HPDE6-E6E7 (cell line): Measurements from ENCODE around the gene KIAA1328.

Source experiments
- DNase-seq: peaks from one replicate; pipeline ENCODE4 v3.0.0; 2011; ENCODE audit warnings: missing footprints; ENCODE audit errors: extremely low spot score

Gene KIAA1328

DNA sequence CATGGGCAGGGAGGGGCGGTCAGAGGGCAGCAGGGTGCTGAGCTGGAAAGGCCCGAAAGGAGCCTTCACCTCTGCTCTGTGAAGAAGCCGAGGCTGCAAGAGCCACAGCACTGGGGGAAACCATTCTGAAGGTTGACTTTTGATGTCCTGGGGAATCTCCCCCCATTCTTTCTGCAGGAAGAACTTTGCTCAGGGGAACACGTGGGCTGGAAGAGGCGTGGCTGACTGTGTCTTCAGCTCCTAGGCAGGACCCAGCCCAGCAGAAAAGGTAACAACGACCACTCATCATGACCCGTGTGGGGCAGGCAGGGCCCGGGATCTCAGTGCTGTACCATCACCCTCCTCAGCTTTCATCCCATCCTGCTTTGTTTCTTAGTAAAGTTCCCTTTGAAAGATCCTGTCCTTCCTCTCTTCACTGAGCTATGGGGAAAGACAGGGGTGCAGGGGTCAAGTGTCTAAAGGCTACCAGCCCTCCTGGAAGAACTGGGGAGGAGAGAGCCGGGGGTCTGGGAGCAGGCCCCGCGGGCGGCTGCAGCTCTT lies 424.0 kb downstream of the KIAA1328 start:
- DNase-seq = no peak

GRCh38 chr18:37253394-37254235 lies 424.7 kb downstream of the KIAA1328 start:
- peak; percentile 28 for DNase-seq

GRCh38 chr18:37254236-37254754 lies 425.4 kb downstream of the KIAA1328 start:
- DNase-seq = no peak

GRCh38 chr18:37254973-37255372 lies 426.0 kb downstream of the KIAA1328 start:
- DNase-seq = no peak

DNA sequence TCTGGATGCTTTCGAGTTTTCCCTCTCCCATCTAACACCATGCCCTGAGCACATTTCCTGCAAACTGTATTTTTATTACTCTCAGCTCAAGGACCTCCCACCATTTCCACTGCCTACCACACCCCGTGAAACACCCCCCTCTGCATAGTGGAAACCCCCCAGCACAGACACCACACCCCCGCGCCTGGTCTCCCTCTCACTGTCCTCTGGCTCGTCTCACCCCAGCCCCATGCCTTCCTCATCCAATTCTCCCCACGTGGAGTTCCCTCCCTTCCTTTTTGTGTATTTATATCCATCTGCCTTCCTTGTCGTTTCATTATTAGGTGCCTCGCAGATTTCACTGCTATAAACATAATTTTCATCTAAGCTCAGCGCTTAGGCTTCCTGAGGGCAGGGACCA lies 429.2 kb downstream of the KIAA1328 start:
- no peak for DNase-seq

DNA sequence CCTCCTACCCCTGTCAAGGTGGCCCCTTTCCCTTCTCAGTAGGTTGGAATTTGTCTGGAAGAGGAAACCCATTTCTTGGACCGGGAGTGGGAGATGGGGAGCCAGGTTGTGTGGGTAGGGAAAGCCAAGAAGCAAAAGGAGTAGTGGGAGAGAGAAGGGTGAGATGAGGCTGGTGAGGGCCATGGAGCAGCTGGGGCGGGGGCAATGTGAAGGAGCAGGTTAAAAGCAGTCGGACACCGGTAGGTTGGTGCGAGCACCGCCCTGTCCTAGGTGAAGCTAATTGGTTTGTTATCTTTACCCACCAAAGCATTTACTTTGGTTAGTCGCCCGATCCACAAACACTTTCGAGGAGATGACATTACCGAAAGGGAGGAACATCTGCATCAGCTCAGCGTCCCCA lies 429.9 kb downstream of the KIAA1328 start:
- no peak for DNase-seq

DNA sequence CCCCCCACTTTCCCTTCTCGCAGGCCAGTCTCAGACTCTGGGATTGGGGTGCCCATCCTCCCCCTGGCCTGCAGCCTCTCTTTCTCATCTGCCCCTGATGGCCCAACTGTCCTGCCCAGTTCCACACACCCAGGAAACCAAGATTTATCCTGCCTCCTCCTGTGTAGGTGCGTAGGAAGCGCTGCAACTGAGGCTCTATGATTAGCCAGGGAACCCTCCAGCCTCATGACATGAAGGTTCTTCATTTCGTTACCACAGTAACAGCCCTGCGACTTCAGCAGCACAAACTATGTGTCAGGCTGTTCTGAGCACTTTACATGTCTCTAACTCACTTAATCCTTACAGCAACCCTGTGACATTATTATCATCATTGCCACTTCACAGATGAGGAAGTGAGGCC lies 430.8 kb downstream of the KIAA1328 start:
- no peak for DNase-seq

GRCh38 chr18:37260367-37261093 lies 431.6 kb downstream of the KIAA1328 start:
- DNase-seq = no peak

GRCh38 chr18:37261246-37261840 lies 432.4 kb downstream of the KIAA1328 start:
- no peak for DNase-seq

GRCh38 chr18:37261988-37262387 lies 433.1 kb downstream of the KIAA1328 start:
- no peak for DNase-seq

- DNase-seq = no peak
Observed at GRCh38 chr18:37264956-37265355, 436.0 kb downstream of the KIAA1328 start.

DNA sequence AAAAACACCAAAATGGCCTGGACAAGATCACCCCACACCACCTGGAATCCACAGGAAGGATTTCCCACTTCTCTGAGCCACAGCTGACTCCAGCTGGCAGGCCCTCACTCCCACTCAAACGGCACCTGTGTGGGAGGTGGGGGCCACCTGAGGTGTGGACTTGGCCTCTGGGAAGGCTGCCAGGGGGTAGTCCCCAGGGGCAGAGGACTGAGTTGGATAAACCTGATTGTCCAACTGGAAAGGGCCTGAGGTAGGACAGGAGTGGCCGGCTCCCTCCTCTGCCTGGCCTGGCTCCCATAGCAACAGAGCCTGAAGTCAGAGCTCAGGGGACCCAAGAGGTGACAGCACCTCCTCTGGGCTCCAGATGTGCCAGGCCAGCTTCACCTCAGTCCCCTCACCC lies 436.5 kb downstream of the KIAA1328 start:
- DNase-seq = no peak

- no peak for DNase-seq
Observed at GRCh38 chr18:37266290-37266689, 437.4 kb downstream of the KIAA1328 start.

DNA sequence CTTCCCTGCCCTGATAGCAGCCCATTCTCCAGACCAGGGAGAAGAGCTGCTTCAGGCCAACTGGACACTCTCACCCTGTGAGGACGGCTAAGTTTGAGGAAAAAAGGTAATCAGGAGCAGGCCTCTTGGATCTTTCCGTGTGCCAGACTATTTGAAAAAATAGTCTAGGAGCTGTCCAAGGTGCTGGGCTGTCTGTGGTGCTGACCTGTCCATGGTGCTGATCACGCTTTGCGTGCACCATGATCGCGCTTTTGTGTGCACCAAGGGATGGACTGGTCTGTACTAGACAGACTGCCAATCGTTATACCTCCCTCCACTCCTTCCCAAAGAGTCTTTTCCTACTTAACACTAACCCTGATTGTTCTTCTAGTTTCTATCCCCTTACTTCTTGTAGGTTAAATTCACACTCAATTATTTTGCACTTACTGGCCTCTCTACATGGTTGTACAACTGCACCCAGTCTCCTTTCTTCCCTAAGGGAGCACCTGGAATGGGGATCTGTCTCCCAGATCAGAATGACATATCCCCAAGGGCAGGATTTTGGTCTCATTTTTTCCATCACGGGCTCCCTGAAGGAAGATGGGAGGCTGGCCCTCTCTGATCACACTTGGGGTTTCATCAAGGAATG lies 441.2 kb downstream of the KIAA1328 start:
- DNase-seq = peak; percentile 27

- DNase-seq = no peak
Observed at GRCh38 chr18:37270666-37271052, 441.7 kb downstream of the KIAA1328 start.

- DNase-seq = no peak
Observed at GRCh38 chr18:37272226-37272625, 443.3 kb downstream of the KIAA1328 start.

DNA sequence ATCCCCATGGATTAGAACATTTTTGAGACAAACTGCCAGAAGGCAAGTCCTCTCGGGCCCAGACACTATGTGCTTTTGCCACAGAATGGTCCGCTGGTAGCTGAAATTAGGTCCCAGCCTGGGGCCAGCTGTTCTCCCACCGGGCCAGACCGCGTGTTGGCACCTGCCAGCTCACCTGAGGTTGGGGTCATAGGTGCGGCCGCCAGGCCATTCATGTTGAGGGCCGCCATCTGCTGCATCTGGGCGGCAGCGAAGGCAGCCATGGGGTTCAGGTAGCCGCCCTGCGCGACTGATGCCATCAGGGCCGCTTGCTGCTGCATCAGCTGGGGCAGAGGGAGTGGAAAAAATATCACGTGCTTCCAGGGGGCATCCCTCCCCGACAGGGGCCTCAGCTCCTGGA lies 443.9 kb downstream of the KIAA1328 start:
- no peak for DNase-seq

GRCh38 chr18:37274309-37275236 lies 445.6 kb downstream of the KIAA1328 start:
- no peak for DNase-seq

GRCh38 chr18:37275237-37275741 lies 446.4 kb downstream of the KIAA1328 start:
- no peak for DNase-seq

DNA sequence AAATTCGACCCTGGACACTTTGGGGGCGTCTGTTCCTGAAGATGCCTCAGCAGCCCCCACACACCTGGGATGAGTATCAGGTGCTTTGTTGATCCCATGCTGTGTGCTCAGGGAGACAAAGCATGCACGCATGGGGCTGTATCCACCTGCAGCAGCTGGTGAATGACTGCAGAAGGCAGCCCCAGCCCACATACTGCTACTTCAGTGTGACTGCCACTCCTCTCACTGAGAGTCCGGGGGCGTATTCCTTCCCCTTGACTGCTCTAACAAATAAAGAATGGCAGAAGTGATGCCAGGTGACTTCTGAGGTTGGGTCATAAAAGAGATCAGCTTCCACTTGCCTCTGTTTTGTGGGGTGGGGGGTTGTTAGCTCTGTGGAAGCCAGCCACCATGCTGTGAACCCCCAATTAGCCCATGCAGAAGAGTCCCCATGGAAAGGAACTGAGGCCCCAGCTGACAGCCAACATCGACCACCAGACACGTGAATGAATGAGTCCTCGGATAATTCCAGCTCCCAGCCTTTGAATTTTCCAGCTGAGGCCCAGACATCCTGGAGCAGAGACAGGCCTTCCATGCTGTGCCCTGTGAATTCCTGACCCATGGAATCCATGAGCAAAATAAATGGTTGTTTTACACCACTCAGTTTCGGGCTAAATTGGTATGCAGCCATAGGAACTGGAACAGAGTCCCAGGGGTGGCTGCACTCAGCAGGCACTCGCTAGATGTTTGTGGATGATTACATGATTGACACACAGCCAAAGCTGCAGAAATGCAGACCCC lies 447.4 kb downstream of the KIAA1328 start:
- no peak for DNase-seq
